ENCODE measurements around the gene RNU11. TPM values are rescaled to one million over a fixed set of nuclear protein-coding genes. Genes with fewer than 3 reads are reported as not detected.

RNU11 gene
- total RNA-seq, 1 donor from 2014 or later: not detected

DNA sequence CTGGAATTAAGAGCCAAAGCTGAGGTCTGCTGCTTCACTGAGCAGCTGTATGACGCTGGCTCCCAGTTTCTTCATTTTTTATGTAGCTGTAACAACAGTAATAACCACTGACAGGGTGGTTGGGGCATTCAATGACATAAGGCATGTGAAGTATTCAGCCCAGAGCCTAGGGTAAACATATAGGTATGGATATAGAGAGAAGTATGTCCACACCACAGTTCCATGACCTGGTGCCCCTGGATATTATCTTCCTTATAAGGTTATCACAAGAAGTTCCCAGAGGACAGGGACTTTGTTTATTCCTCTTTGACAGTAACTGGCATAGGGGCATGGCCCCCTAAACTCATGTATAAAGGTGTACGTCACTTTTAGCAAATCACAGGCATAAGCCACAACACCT, 41.6 kb upstream of the RNU11 start:
- Histone ChIP-seq H3K9me3 (no peaks in the 10 kb centered on the region), H3K4me3 (no peak overlapping the region), H3K4me1 (no peaks in the 10 kb centered on the region), H3K27ac (no peak overlapping the region), H3K36me3 (peaks cover 94% of the 10 kb centered on the region), H3K27me3 (ENCODE audit: low read depth) (no peaks in the 10 kb centered on the region)
- DNase-seq: no peak
- intact Hi-C loops (cut with DNase I): no loop called here
- no peak for TF ChIP-seq CTCF (IDR thresholded peaks at IDR 0.05)
- ATAC-seq: no peak

DNA sequence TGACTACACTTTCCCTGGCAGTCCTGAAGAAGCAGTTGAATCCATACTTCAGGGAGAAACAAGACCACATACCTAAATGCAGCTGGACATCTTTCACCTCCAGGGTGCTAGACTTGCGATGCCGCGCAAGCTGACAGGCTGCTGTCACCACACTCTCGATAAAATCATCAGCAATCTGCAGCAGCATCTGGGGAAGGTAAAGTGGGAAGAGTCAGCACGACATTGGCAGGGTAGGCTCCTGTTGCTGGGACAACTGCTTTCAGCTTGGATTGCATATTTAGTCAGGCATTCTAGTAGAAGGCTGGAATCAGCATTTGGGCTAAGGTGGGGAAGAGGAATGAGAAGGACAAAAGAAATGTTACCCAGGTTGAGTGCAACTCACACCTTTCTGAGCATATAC, 35.2 kb upstream of the RNU11 start:
- DNase-seq (no peak), ATAC-seq (no peak)
- TF ChIP-seq CTCF (IDR thresholded peaks at IDR 0.05): no peak
- Histone ChIP-seq H3K4me3 (no peak overlapping the region), H3K36me3 (peaks cover 98% of the 10 kb centered on the region), H3K27me3 (ENCODE audit: low read depth) (no peaks in the 10 kb centered on the region), H3K4me1 (no peaks in the 10 kb centered on the region), H3K27ac (no peak overlapping the region), H3K9me3 (no peaks in the 10 kb centered on the region)
- intact Hi-C loops (cut with DNase I): no loop called here

DNA sequence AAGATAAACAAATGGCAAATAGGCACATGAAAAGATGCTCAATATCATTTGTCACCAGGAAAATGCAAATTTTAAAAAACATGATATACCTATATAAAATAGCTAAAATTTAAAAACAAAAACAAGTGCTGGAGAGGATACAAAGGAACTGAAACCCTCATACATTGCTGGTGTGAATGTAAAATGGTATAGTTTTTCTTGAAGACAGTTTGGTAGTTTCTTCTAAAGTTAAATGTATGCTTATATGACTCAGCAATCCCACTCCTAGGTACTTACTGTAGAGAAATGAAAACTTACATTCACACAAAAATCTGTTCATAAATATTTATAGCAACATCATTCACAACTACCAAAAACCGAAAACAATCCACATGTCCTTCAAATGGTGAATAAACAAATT, 16.7 kb upstream of the RNU11 start:
- Histone ChIP-seq H3K27me3 (ENCODE audit: low read depth) (no peaks in the 10 kb centered on the region), H3K36me3 (no peaks in the 10 kb centered on the region), H3K4me3 (no peak overlapping the region), H3K27ac (no peak overlapping the region), H3K9me3 (no peaks in the 10 kb centered on the region), H3K4me1 (no peaks in the 10 kb centered on the region)
- TF ChIP-seq CTCF (IDR thresholded peaks at IDR 0.05): no peak
- DNase-seq (no peak), ATAC-seq (no peak)
- intact Hi-C loops (cut with DNase I): no loop called here

GRCh38 chr1:28632560-28632959, 15.8 kb upstream of the RNU11 start:
- Histone ChIP-seq H3K4me1 (no peaks in the 10 kb centered on the region), H3K9me3 (no peaks in the 10 kb centered on the region), H3K27me3 (ENCODE audit: low read depth) (no peaks in the 10 kb centered on the region), H3K36me3 (no peaks in the 10 kb centered on the region), H3K27ac (no peak overlapping the region), H3K4me3 (no peak overlapping the region)
- intact Hi-C loops (cut with DNase I): no loop called here
- TF ChIP-seq CTCF (IDR thresholded peaks at IDR 0.05): no peak
- ATAC-seq (no peak), DNase-seq (no peak)

DNA sequence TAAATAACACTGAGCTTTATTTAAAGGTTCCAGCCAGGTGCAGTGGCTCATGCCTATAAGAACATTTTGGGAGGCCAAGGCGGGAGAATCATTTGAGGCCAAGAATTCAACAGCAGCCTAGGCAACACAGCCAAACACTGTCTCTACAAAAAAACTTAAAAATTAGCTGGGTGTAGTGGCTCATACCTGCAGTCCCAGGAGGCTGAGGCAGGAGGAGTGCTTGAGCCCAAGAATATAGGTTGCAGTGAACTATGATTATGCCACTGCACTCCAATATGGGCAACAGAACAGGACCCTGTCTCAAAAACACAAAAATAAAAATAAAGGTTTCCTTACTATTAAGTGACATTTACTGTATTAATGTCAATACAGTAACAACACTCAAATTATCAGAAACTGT, 7.6 kb upstream of the RNU11 start:
- Histone ChIP-seq H3K4me3 (no peak overlapping the region), H3K4me1 (peaks cover 28% of the 10 kb centered on the region), H3K36me3 (no peaks in the 10 kb centered on the region), H3K27me3 (ENCODE audit: low read depth) (no peaks in the 10 kb centered on the region), H3K27ac (no peak overlapping the region), H3K9me3 (no peaks in the 10 kb centered on the region)
- DNase-seq (no peak), ATAC-seq (no peak)
- intact Hi-C loops (cut with DNase I): no loop called here
- no peak for TF ChIP-seq CTCF (IDR thresholded peaks at IDR 0.05)

Measured in lower lobe of right lung (tissue), 2 donors.